Measurements from ENCODE around the gene ZFAND3. TPM values are rescaled to one million over a fixed set of nuclear protein-coding genes. Genes with fewer than 3 reads are reported as not detected.

The ZFAND3 gene
- total and polyA plus RNA-seq, 2 of the 4 experiments (the other 2 are of a cell fraction), result 10.9 to 26.7 TPM

GRCh38 chr6:37824170-37824569 lies 4.6 kb downstream of the ZFAND3 start:
- no peak overlapping the region for H2AFZ ChIP-seq (replicated peaks; ENCODE audit: low read length, poor library complexity)
- ATAC-seq (ENCODE audit: low read depth), result no peak
- peaks cover 5 to 64% of the 10 kb centered on the region in 2 experiments; a peak in 2 of 4 replicates for H3K79me1 ChIP-seq (ENCODE audit: low read depth in 1 of 2, low read length in 2 of 2)
- H3K4me1 ChIP-seq (ENCODE audit: control insufficient read depth, insufficient read depth, low read length), result peaks cover 22% of the 10 kb centered on the region
- CTCF ChIA-PET, result no interaction called here
- H4K91ac ChIP-seq (ENCODE audit: insufficient read depth, low read depth, low read length), result no peak overlapping the region
- no peak overlapping the region for H3K23ac ChIP-seq (ENCODE audit: low read depth, low read length)
- no peak overlapping the region for H2BK5ac ChIP-seq (ENCODE audit: low read depth, low read length, poor library complexity, severe bottlenecking)
- TF ChIP-seq CHD1 (IDR thresholded peaks at IDR 0.05; ENCODE audit: low read depth, low read length), result no peak
- TF ChIP-seq MAFK (IDR thresholded peaks at IDR 0.05; ENCODE audit: low read depth, low read length), result peak; percentile 59
- peaks cover 85% of the 10 kb centered on the region for H4K20me1 ChIP-seq (ENCODE audit: insufficient read depth, low read length)
- POLR2A ChIA-PET (ENCODE audit: unreplicated experiment), result no interaction called here
- no peak overlapping the region for H3K4me3 ChIP-seq (ENCODE audit: insufficient read depth, low read depth, low read length)
- H3K14ac ChIP-seq (replicated peaks; ENCODE audit: low read depth, low read length), result no peak overlapping the region
- no peak overlapping the region for H4K5ac ChIP-seq (ENCODE audit: low read depth, low read length)
- H3K4ac ChIP-seq (ENCODE audit: low read depth, low read length), result no peak overlapping the region
- H3K18ac ChIP-seq (ENCODE audit: low read depth, low read length), result no peak overlapping the region
- no peak overlapping the region for H2AK9ac ChIP-seq (replicated peaks; ENCODE audit: low read depth, low read length, poor library complexity)
- no peak for DNase-seq
- no peak overlapping the region for H4K8ac ChIP-seq (ENCODE audit: low read depth in 2 of 2, low read length in 2 of 2)
- no peaks in the 10 kb centered on the region for H3K9me3 ChIP-seq (ENCODE audit: control insufficient read depth, insufficient read depth, low read length)
- no peak overlapping the region for H2BK15ac ChIP-seq (ENCODE audit: low read depth, low read length)
- dilution Hi-C loops (cut with HindIII; ENCODE audit: low sequenced_read_pairs, unreplicated experiment) (no loop called here), in situ Hi-C loops (cut with MboI; ENCODE audit: low sequenced_read_pairs) (no loop called here), intact Hi-C loops (cut with micrococcal nuclease) (loop anchor here (1.0 kb wide), 1 partner anchor 9 kb away; no protein-coding TSS in a partner anchor)
- no peak overlapping the region for H3K4me2 ChIP-seq (ENCODE audit: low read depth, low read length)
- H3K27me3 ChIP-seq (ENCODE audit: control insufficient read depth, insufficient read depth, low read length), result no peaks in the 10 kb centered on the region
- no peak overlapping the region for H2BK20ac ChIP-seq (ENCODE audit: low read depth, low read length)
- no peak overlapping the region for H2BK120ac ChIP-seq (ENCODE audit: low read depth, low read length)
- peaks cover 32% of the 10 kb centered on the region for H3K9me1 ChIP-seq (ENCODE audit: insufficient read depth, low read length)
- no TSS peak for BruUV-seq (replicated peaks)
- no peak overlapping the region for H3K9ac ChIP-seq (ENCODE audit: low read depth, low read length)
- no peak overlapping the region for H2AK5ac ChIP-seq (ENCODE audit: low read depth, low read length)
- no CpG with 5 or more reads among the region's 3 CpGs for WGBS, 2 experiments (ENCODE audit: extremely low coverage in 2 of 2, insufficient read length in 1 of 2)
- no peak overlapping the region for H3K56ac ChIP-seq (ENCODE audit: extremely low read depth, insufficient read depth, low read length)
- no peaks in the 10 kb centered on the region; the same call in 1 of the 2 replicates for H3K36me3 ChIP-seq (ENCODE audit: control insufficient read depth, insufficient read depth, low read length)
- no peak overlapping the region for H3K27ac ChIP-seq (ENCODE audit: insufficient read depth, low read length)

Data from IMR-90 (cell line).